OCI-LY1 (cell line): ENCODE data around the gene PLA2G3.

Experiments used
- H2AFZ ChIP-seq: fragments of 200-600 bp; sonication (generic), shearing (Covaris generic); 2 replicates; pipeline ENCODE4 v1.6.0; 2014; ENCODE audit warnings: antibody characterized with exemption, mild to moderate bottlenecking, low read length
- H3F3A ChIP-seq: fragments of 200-600 bp; sonication (generic), shearing (Covaris generic); 2 replicates; pipeline ENCODE4 v1.6.0; 2014; ENCODE audit warnings: mild to moderate bottlenecking, antibody characterized with exemption, low read length, moderate library complexity; ENCODE audit not compliant: insufficient read depth
- H3K27ac ChIP-seq: fragments of 200-600 bp; sonication (generic); 2 replicates; pipeline ENCODE4 v1.5.1; 2014; ENCODE audit warnings: low read length, mixed run types, mild to moderate bottlenecking, low read depth; ENCODE audit not compliant: poor library complexity, severe bottlenecking
- H3K27me3 ChIP-seq: fragments of 200-600 bp; sonication (generic); 2 replicates; pipeline ENCODE4 v1.6.0; 2014; ENCODE audit warnings: antibody characterized with exemption, mild to moderate bottlenecking, low read length, moderate library complexity; ENCODE audit not compliant: insufficient read depth
- H3K36me3 ChIP-seq: fragments of 200-600 bp; sonication (generic); 2 replicates; pipeline ENCODE4 v1.6.1; 2014; ENCODE audit warnings: mild to moderate bottlenecking, antibody characterized with exemption, low read length, moderate library complexity, mixed read lengths; ENCODE audit not compliant: insufficient read depth
- H3K4me1 ChIP-seq: fragments of 200-600 bp; sonication (generic); 2 replicates; pipeline ENCODE4 v1.5.1; 2014; ENCODE audit warnings: mild to moderate bottlenecking, low read length, moderate library complexity; ENCODE audit not compliant: insufficient read depth, severe bottlenecking
- H3K4me2 ChIP-seq: fragments of 200-600 bp; sonication (generic), shearing (Covaris generic); 2 replicates; pipeline ENCODE4 v1.6.1; 2014; ENCODE audit warnings: low read length
- H3K4me3 ChIP-seq: fragments of 200-600 bp; sonication (generic); 2 replicates; pipeline ENCODE4 v1.5.1; 2014; ENCODE audit warnings: low read length, low read depth, mild to moderate bottlenecking, mixed read lengths; ENCODE audit not compliant: poor library complexity, severe bottlenecking
- H3K79me2 ChIP-seq: fragments of 200-600 bp; shearing (Covaris generic); 2 replicates; pipeline ENCODE4 v1.6.1; 2016; ENCODE audit warnings: mixed run types, low read length, mixed read lengths; ENCODE audit not compliant: insufficient read depth
- H3K9ac ChIP-seq: fragments of 200-600 bp; sonication (generic), shearing (Covaris generic); 2 replicates; pipeline ENCODE4 v1.6.1; 2014; ENCODE audit warnings: mild to moderate bottlenecking, low read length, mixed read lengths
- H3K9me2 ChIP-seq: fragments of 200-600 bp; sonication (generic), shearing (Covaris generic); 2 replicates; pipeline ENCODE4 v1.6.1; 2014; ENCODE audit warnings: low read depth, mild to moderate bottlenecking, low read length, mixed read lengths
- H3K9me3 ChIP-seq: fragments of 200-600 bp; shearing (Covaris generic); 2 replicates; pipeline ENCODE4 v1.6.1; 2014; ENCODE audit warnings: low read length, mixed read lengths
- H4K20me1 ChIP-seq: fragments of 200-600 bp; sonication (generic), shearing (Covaris generic); 2 replicates; pipeline ENCODE4 v1.6.0; 2016; ENCODE audit warnings: mild to moderate bottlenecking, low read length; ENCODE audit not compliant: insufficient read depth
- EZH2 ChIP-seq: fragments of 200-600 bp; sonication (generic), shearing (Covaris generic); IDR thresholded peaks from 2 replicates; pipeline ENCODE4 v1.8.0; 2017; ENCODE audit warnings: borderline replicate concordance, mixed run types, mild to moderate bottlenecking, antibody characterized with exemption, low read length, moderate library complexity, mixed read lengths
- TF ChIP-seq, protein P1 (sequence below): fragments of 200-600 bp; sonication (generic), shearing (Covaris generic); IDR thresholded peaks from 2 replicates; pipeline ENCODE4 v1.5.1; 2017; ENCODE audit warnings: mild to moderate bottlenecking, antibody characterized with exemption, low read length, moderate library complexity, mixed read lengths

PLA2G3 gene

DNA sequence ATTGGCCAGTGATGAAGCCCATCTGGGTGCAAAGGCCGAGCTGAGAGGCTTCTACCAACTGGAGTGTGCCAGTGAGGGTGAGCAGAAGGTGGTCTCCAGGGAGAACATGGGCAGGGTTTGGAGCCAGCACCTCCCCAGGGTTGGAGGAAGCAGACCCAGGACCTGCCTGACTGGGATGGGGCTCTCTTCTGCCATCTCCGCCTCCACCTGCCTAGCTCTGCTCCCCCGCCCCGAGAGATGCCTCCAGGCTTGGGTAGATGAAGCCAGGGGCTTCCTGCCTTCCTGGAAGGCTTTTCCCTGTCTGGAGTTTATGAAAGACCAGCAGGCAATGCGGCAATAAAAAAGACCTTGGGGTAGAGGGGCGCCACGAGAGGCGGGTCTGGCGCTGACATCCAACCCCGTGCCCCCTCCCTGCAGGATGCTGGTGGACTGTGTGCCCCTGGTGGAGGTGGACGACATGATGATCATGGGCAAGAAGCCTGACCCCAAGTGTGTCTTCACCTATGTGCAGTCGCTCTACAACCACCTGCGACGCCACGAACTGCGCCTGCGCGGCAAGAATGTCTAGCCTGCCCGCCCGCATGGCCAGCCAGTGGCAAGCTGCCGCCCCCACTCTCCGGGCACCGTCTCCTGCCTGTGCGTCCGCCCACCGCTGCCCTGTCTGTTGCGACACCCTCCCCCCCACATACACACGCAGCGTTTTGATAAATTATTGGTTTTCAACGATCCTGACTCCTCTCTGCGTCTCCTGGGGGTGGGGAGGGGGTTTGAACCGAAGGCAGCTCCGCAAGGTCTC, 36.2 kb downstream of the PLA2G3 start:
- TF ChIP-seq, protein P1, sequence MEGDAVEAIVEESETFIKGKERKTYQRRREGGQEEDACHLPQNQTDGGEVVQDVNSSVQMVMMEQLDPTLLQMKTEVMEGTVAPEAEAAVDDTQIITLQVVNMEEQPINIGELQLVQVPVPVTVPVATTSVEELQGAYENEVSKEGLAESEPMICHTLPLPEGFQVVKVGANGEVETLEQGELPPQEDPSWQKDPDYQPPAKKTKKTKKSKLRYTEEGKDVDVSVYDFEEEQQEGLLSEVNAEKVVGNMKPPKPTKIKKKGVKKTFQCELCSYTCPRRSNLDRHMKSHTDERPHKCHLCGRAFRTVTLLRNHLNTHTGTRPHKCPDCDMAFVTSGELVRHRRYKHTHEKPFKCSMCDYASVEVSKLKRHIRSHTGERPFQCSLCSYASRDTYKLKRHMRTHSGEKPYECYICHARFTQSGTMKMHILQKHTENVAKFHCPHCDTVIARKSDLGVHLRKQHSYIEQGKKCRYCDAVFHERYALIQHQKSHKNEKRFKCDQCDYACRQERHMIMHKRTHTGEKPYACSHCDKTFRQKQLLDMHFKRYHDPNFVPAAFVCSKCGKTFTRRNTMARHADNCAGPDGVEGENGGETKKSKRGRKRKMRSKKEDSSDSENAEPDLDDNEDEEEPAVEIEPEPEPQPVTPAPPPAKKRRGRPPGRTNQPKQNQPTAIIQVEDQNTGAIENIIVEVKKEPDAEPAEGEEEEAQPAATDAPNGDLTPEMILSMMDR, result no peak
- no peak for TF ChIP-seq EZH2
- Histone ChIP-seq H3K79me2 (no peaks in the 10 kb centered on the region), H2AFZ (no peak overlapping the region), H3K4me1 (peaks cover 10% of the 10 kb centered on the region), H3F3A (no peaks in the 10 kb centered on the region), H3K27me3 (peaks cover 7% of the 10 kb centered on the region; the same call in 1 of the 2 replicates), H4K20me1 (no peaks in the 10 kb centered on the region), H3K36me3 (no peaks in the 10 kb centered on the region), H3K4me3 (no peak overlapping the region), H3K9me2 (no peaks in the 10 kb centered on the region), H3K27ac (no peak overlapping the region), H3K9ac (no peak overlapping the region), H3K9me3 (no peaks in the 10 kb centered on the region), H3K4me2 (no peak overlapping the region)

DNA sequence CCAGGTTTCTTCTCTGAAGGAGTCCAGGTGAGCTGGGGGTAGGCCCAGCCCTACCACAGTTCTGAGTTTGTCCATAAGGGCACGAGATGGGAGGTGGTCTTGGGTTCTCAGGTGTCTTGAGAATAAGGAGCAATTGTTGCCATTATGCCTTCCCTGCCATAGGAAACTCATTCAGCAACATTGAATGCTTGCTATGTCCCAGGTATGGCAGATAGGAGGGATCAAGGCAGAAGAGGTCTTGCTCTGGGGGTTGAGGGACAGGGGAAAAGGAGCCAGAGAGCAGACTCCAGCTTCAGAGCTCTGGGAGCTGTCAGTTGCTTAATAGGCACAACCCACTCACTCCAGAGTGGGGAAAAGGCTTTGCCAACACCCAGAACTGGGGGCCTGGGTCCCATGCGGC, 37.2 kb downstream of the PLA2G3 start:
- Histone ChIP-seq H3K4me3 (no peak overlapping the region), H3K79me2 (no peaks in the 10 kb centered on the region), H3K9me2 (no peaks in the 10 kb centered on the region), H3F3A (no peaks in the 10 kb centered on the region), H2AFZ (no peak overlapping the region), H3K9ac (no peak overlapping the region), H3K4me2 (no peak overlapping the region), H3K27me3 (peaks cover 7% of the 10 kb centered on the region; the same call in 1 of the 2 replicates), H4K20me1 (no peaks in the 10 kb centered on the region), H3K4me1 (peaks cover 10% of the 10 kb centered on the region), H3K9me3 (no peaks in the 10 kb centered on the region), H3K27ac (no peak overlapping the region), H3K36me3 (no peaks in the 10 kb centered on the region)
- TF ChIP-seq, protein P1, result no peak
- TF ChIP-seq EZH2, result no peak

DNA sequence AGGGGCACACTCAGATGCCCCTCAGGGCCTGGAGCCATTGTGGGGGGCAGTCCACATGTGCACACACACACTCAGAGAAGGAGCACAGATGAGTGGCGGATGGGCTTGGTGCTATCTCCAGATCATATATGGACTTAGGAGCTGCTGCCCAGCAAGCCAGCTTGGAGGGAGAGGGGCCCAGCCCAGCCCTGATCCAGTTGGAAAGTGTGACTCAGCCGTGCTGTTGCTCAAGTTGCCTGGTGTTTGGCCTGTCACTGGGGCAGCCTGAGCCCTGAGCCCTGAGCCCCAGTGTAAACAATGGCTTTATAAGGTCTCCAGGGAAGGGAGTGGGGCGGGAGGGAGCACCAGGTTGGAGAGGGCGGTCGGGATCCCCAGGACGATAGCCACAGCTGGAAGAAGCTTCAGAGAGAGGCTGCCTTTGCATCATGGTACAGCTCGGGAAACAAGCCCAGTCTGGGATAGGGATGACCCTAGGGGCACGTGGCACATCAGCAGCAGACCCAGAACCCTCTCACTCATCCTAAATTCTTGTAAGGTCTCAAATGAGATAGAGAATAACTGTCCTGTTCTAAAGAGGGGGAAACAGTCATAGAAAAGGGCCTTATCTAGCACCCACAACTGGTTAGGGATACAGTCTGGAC, 37.7 kb downstream of the PLA2G3 start:
- H3K36me3 ChIP-seq, result no peaks in the 10 kb centered on the region
- H3K9me3 ChIP-seq, result no peaks in the 10 kb centered on the region
- H3K4me1 ChIP-seq, result peaks cover 5% of the 10 kb centered on the region
- no peak overlapping the region for H3K27ac ChIP-seq
- H3K27me3 ChIP-seq, result peaks cover 7% of the 10 kb centered on the region; the same call in 1 of the 2 replicates
- H3K79me2 ChIP-seq, result no peaks in the 10 kb centered on the region
- no peaks in the 10 kb centered on the region for H3K9me2 ChIP-seq
- TF ChIP-seq, protein P1, result no peak
- TF ChIP-seq EZH2, result no peak
- no peaks in the 10 kb centered on the region for H4K20me1 ChIP-seq
- H3F3A ChIP-seq, result no peaks in the 10 kb centered on the region
- no peak overlapping the region for H3K9ac ChIP-seq
- no peak overlapping the region for H3K4me2 ChIP-seq
- no peak overlapping the region for H2AFZ ChIP-seq
- no peak overlapping the region for H3K4me3 ChIP-seq
